ENCODE results near the gene PSENEN.

- no peak for TF ChIP-seq CTCF (IDR thresholded peaks at IDR 0.05)
- TF ChIP-seq POLR2A (IDR thresholded peaks at IDR 0.05): no peak
These were observed 48.1 kb downstream of the PSENEN start for GRCh38 chr19:35793381-35794165.

Measured in Peyer's patch (tissue), 4 donors.